PC-9 (cell line): ENCODE data around the gene ENG. TPM values are rescaled to one million over a fixed set of nuclear protein-coding genes. Genes with fewer than 3 reads are reported as not detected.

Source experiments
- BruUV-seq: library from RNA; stranded (reverse); fragments of 400-500 nt; replicated peaks from 2 replicates; lab custom pipeline; 2021; lab: Mats Ljungman, UMichigan
- CTCF ChIA-PET: fragments of 300-600 bp; sonication (Branson Sonifier 250); formaldehyde crosslinking; loops from one replicate; lab custom pipeline; 2022; ENCODE audit warnings: antibody characterized with exemption; lab: Charles Lee
- POLR2A ChIA-PET: fragments of 300-600 bp; sonication (Branson Sonifier 250); formaldehyde crosslinking; loops from one replicate; lab custom pipeline; 2022; ENCODE audit warnings: antibody characterized with exemption; ENCODE audit not compliant: unreplicated experiment; lab: Charles Lee
- DNase-seq, 2 experiments: peaks; one replicate each; pipeline versions ENCODE4 v3.0.0 to v3.0.0-alpha.2; 2015 to 2022; ENCODE audit warnings: mixed read lengths in 1 of 2
- H2AFZ ChIP-seq: fragments of 200-600 bp; sonication (generic); 2 replicates; pipeline ENCODE4 v1.8.1; 2017; ENCODE audit warnings: antibody characterized with exemption
- H3F3A ChIP-seq: fragments of 200-600 bp; sonication (generic); 2 replicates; pipeline ENCODE4 v1.8.1; 2017; ENCODE audit warnings: antibody characterized with exemption, mild to moderate bottlenecking, low read depth; ENCODE audit not compliant: insufficient read depth
- H3K27ac ChIP-seq: fragments of 200-600 bp; sonication (generic); 2 replicates; pipeline ENCODE4 v1.6.1; 2016; ENCODE audit warnings: mixed run types
- H3K27me3 ChIP-seq: fragments of 200-600 bp; sonication (generic); 2 replicates; pipeline ENCODE4 v1.6.1; 2016; ENCODE audit warnings: low read depth, mixed run types; ENCODE audit not compliant: insufficient read depth
- H3K36me3 ChIP-seq: fragments of 200-600 bp; sonication (generic); 2 replicates; pipeline ENCODE4 v1.6.1; 2016; ENCODE audit warnings: low read depth, mixed run types
- H3K4me1 ChIP-seq: fragments of 200-600 bp; sonication (generic); replicated peaks from 2 replicates; pipeline ENCODE4 v1.6.1; 2016; ENCODE audit warnings: mixed run types; ENCODE audit not compliant: insufficient read depth
- H3K4me2 ChIP-seq: fragments of 200-600 bp; sonication (generic); 2 replicates; pipeline ENCODE4 v1.6.1; 2017; ENCODE audit warnings: mixed run types
- H3K4me3 ChIP-seq: fragments of 200-600 bp; sonication (generic); 2 replicates; pipeline ENCODE4 v1.6.1; 2016; ENCODE audit warnings: mixed run types
- H3K79me2 ChIP-seq: fragments of 200-600 bp; sonication (generic); 2 replicates; pipeline ENCODE4 v1.6.1; 2017; ENCODE audit warnings: low read depth, mixed run types
- H3K9me2 ChIP-seq: fragments of 200-600 bp; sonication (generic); 2 replicates; pipeline ENCODE4 v1.8.1; 2017; ENCODE audit warnings: mild to moderate bottlenecking; ENCODE audit not compliant: insufficient read depth
- H3K9me3 ChIP-seq: fragments of 200-600 bp; sonication (generic); 2 replicates; pipeline ENCODE4 v1.8.1; 2016; ENCODE audit warnings: low read depth; ENCODE audit not compliant: insufficient read depth
- H4K20me1 ChIP-seq: fragments of 200-600 bp; sonication (generic); 2 replicates; pipeline ENCODE4 v1.8.1; 2017; ENCODE audit not compliant: insufficient read depth
- EZH2 ChIP-seq: fragments of 200-600 bp; sonication (generic); IDR thresholded peaks from 2 replicates; pipeline ENCODE4 v1.8.0; 2017; ENCODE audit warnings: antibody characterized with exemption, low read depth
- intact Hi-C: fragments of 100-400 bp; cut with micrococcal nuclease; formaldehyde crosslinking; loops from one replicate; pipeline ENCODE4 v1.10.0; 2022; ENCODE audit not compliant: unreplicated experiment
- total RNA-seq: library from RNA; stranded (reverse); gene quantifications from 2 replicates; pipeline ENCODE4 v1.2.3, GENCODE V29; 2021
- TF ChIP-seq, protein P1 (sequence below): fragments of 200-600 bp; sonication (generic); conservative IDR thresholded peaks from 2 replicates; pipeline ENCODE4 v1.6.1; 2017; ENCODE audit warnings: mixed run types, antibody characterized with exemption, mild to moderate bottlenecking, moderate library complexity

The ENG gene
- total RNA-seq, 1 experiment from 2014 or later, result 23.1 TPM

DNA sequence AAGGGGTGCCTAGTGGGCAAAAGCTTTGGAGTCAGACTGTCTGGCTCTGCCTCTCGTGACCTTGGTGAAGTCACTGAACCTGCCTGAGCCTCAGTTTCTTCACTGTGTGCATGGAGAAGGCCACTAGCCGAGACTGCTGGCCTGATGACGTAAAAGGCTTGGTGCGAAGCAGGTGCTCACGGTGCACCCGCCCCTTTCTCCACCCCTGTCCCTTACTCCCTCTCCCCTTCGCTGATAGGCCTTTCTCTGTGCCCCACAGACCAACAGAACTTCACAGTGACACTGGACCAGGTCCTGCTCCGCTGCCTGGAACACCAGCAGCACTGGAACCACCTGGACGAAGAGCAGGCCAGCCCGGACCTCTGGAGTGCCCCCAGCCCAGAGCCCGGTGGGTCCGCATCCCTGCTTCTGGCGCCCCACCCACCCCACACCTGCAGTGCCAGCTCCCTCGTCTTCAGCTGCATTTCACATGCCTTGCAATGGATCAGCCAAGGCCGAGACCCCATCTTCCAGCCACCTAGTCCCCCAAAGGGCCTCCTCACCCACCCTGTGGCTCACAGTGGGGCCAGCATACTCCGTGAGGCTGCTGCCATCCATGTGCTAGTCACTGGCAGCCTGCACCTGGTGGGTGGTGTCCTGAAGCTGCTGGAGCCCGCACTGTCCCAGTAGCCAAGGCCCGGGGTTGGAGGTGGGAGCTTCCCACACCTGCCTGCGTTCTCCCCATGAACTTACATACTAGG is 41.4 kb downstream of the ENG start:
- H3K27me3 ChIP-seq, result no peaks in the 10 kb centered on the region
- peaks cover 14% of the 10 kb centered on the region; the same call in 1 of the 2 replicates for H3F3A ChIP-seq
- intact Hi-C loops, result no loop called here
- POLR2A ChIA-PET, result no interaction called here
- no peak overlapping the region for H3K4me2 ChIP-seq
- H2AFZ ChIP-seq, result no peak overlapping the region
- H3K4me1 ChIP-seq, result no peaks in the 10 kb centered on the region
- H3K4me3 ChIP-seq, result no peak overlapping the region
- CTCF ChIA-PET, result no interaction called here
- H3K79me2 ChIP-seq, result no peaks in the 10 kb centered on the region
- H3K36me3 ChIP-seq, result peaks cover 26% of the 10 kb centered on the region; the same call in 1 of the 2 replicates
- H3K9me2 ChIP-seq, result no peaks in the 10 kb centered on the region
- H4K20me1 ChIP-seq, result peaks cover 9% of the 10 kb centered on the region; the same call in 1 of the 2 replicates
- TF ChIP-seq, protein P1, sequence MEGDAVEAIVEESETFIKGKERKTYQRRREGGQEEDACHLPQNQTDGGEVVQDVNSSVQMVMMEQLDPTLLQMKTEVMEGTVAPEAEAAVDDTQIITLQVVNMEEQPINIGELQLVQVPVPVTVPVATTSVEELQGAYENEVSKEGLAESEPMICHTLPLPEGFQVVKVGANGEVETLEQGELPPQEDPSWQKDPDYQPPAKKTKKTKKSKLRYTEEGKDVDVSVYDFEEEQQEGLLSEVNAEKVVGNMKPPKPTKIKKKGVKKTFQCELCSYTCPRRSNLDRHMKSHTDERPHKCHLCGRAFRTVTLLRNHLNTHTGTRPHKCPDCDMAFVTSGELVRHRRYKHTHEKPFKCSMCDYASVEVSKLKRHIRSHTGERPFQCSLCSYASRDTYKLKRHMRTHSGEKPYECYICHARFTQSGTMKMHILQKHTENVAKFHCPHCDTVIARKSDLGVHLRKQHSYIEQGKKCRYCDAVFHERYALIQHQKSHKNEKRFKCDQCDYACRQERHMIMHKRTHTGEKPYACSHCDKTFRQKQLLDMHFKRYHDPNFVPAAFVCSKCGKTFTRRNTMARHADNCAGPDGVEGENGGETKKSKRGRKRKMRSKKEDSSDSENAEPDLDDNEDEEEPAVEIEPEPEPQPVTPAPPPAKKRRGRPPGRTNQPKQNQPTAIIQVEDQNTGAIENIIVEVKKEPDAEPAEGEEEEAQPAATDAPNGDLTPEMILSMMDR, result no peak
- TF ChIP-seq EZH2, result no peak
- BruUV-seq, result no TSS peak
- DNase-seq, result no peak
- no peaks in the 10 kb centered on the region for H3K9me3 ChIP-seq
- no peak overlapping the region for H3K27ac ChIP-seq

DNA sequence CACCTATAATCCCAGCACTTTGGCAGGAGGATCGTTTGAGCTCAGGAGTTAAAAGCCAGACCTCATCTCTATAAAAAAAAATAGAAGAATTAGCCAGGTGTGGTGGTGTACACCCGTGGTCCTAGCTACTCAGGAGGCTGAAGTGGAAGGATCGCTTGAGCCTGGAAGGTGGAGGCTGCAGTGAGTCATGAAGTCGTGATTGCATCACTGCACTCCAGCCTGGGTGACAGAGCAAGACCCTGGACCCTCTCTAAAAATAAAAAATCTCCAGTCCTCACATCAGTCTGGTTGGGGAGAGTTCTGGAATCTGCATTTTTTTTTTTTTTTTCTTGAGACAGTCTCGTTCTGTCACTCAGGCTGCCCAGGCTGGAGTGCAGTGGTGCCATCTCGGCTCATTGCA is 42.4 kb downstream of the ENG start:
- no peak overlapping the region for H2AFZ ChIP-seq
- no peaks in the 10 kb centered on the region for H3K4me1 ChIP-seq
- no peak overlapping the region for H3K27ac ChIP-seq
- intact Hi-C loops, result no loop called here
- ChIA-PET CTCF (no interaction called here), POLR2A (no interaction called here)
- no peaks in the 10 kb centered on the region for H3K27me3 ChIP-seq
- TF ChIP-seq, protein P1, result no peak
- no peak for TF ChIP-seq EZH2
- H3K4me2 ChIP-seq, result no peak overlapping the region
- peaks cover 26% of the 10 kb centered on the region; the same call in 1 of the 2 replicates for H3K36me3 ChIP-seq
- no peak overlapping the region for H3K4me3 ChIP-seq
- H4K20me1 ChIP-seq, result peaks cover 18% of the 10 kb centered on the region; the same call in 1 of the 2 replicates
- peaks cover 19% of the 10 kb centered on the region; the same call in 1 of the 2 replicates for H3F3A ChIP-seq
- H3K9me3 ChIP-seq, result no peaks in the 10 kb centered on the region
- no TSS peak for BruUV-seq
- H3K79me2 ChIP-seq, result 0 out of 2 replicates have a peak, but pooled peaks cover 3% of the 10 kb centered on the region
- no peaks in the 10 kb centered on the region for H3K9me2 ChIP-seq
- no peak for DNase-seq

DNA sequence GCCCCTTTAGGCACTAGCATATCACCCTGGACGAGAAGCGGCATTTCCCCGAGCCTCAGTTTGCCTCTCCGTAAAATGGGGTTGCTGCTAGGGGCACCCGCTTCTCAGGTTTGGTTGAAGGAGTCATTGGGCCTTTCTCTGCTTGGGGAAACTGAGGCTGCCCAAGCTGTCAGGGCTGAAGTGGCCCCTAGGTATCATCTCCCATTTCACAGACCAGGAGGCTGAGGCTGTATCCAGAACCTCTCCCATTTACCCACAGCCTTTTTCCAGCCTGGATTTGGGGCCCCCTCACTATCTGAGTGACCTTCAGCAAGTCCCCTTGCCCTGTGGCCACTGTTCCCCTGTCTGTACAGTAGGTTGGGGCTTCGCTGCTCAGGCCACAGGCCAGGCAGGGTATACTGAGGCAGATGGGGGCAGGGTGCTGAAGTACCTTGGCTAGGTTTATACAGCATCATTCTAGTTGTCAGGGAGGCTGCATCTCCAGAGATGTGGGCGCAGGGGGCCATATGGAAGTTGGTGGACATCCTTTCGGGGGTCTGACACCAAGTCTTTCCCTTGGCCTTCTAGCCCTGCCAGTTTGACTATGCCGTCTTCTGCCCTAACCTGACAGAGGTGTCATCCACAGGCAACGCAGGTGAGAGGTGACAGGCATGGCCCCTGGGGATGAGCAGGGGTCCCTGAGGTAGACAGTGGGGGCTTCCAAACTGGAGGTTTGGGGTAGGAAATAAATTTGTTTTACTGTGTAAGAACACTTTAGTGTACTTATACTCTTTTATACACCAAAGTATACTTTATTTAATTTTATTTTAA is 43.9 kb downstream of the ENG start:
- Histone ChIP-seq H3K36me3 (peaks cover 34% of the 10 kb centered on the region; the same call in 1 of the 2 replicates), H3K9me3 (no peaks in the 10 kb centered on the region), H3K79me2 (peaks cover 14% of the 10 kb centered on the region), H4K20me1 (peaks cover 22% of the 10 kb centered on the region; the same call in 1 of the 2 replicates), H3K4me2 (no peak overlapping the region), H3K4me1 (no peaks in the 10 kb centered on the region), H3K4me3 (no peak overlapping the region), H2AFZ (no peak overlapping the region), H3K27ac (no peak overlapping the region), H3F3A (peaks cover 19% of the 10 kb centered on the region; the same call in 1 of the 2 replicates), H3K27me3 (no peaks in the 10 kb centered on the region), H3K9me2 (no peaks in the 10 kb centered on the region)
- TF ChIP-seq, protein P1, result no peak
- TF ChIP-seq EZH2, result no peak
- DNase-seq, result no peak
- no TSS peak for BruUV-seq
- intact Hi-C loops, result no loop called here
- ChIA-PET CTCF (no interaction called here), POLR2A (no interaction called here)
